NCI-H510A (cell line): ENCODE data around the gene KNDC1.

ENCODE experiments used
- DNase-seq: peaks from one replicate; lab custom pipeline; 2025; lab: John Stamatoyannopoulos, UW

KNDC1 gene

GRCh38 chr10:133191651-133192050 is 31.6 kb downstream of the KNDC1 start:
- DNase-seq: no peak

DNA sequence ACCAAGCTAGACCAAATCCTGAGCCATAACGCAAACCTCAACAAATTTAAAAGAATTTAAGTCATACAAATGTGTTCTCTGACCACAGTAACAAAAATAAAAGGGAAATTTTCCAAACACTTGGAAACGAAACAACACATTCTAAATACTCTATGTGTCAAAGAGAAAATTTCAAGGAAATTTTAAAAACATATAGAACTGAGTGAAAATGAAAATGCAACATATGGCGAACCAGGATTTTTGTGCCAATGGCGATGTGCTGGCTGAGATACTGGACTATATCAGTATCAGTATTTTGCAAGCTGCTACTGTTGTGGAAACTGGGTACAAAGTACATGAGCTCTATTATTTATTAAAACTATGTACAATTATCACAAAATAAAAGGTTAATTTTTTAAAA is 34.1 kb downstream of the KNDC1 start:
- DNase-seq: no peak

GRCh38 chr10:133195096-133195495 is 35.1 kb downstream of the KNDC1 start:
- no peak for DNase-seq

DNA sequence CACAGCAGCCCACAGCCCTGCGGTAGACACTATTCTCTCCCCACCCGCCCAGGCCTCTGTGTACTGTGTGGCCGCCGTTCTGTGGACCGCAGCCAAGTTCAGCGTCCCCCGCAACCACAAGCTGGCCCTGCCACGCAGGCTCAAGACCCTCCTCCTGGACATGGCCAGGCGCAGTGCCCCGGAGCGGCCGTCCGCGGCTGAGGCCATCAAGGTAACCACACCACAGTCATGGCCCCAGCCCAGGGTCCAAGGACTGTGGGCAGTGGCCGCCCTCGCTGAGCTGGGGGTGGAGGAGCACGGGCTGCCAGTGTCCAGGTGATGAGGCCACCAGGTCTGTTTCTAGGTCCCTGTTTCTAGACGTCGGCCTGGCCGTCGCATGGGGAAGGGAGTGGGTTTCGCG is 35.6 kb downstream of the KNDC1 start:
- DNase-seq: no peak

DNA sequence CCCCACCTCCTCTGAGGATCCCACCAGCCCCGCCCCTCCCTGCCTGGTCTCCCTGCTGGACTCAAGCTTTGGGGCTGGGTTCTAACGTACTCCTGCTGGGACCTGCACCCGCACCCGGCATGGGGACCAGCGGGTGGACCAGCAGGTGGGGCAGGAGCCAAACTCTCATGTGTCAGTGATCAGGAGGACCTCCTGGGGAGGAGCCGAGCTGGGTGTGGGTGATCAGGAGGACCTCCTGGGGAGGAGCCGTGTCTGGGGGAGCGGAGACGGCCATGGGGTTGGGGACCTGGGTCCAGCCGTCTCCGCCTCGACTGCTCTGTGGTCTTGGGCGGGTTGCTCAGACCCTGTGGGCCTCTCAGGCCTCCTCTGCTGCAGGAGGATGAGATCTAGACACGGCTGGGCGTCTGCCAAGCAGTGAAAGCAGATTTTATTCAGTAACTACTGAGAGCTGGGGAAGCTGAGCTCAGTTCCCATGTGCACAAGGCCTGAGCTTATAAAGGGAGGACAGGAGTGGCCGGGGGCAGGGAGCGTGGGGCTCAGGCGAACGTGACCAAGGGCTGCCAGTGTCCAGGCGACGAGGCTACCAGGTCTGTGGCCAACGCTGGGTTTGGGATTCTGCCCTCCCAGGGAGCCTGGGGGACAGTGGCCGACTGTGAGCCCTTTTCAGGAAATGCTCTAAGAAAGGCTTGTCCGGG is 36.3 kb downstream of the KNDC1 start:
- no peak for DNase-seq

- no peak for DNase-seq
These were observed 37.1 kb downstream of the KNDC1 start for GRCh38 chr10:133196936-133197758.

DNA sequence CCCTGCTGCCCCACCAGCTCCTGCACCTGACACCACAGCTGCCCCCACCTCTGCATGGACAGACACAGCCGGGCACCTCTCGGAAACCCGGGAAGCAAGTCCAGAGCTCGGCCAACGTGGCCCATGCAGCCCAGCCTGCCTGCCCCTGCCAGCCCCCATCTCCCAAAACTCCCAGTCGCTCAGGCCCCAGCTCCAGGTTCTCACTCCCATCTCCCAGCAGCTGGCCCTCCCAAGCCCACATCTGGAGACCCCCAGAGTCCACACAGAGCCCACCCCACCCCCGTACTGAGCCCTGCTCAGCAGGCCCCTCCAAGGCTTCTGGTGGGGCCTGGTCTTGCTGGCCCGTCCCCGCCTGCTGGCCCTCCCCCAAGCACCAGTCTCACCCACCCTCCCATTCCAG is 37.8 kb downstream of the KNDC1 start:
- DNase-seq: no peak

GRCh38 chr10:133198206-133198605 is 38.2 kb downstream of the KNDC1 start:
- DNase-seq: no peak

- no peak for DNase-seq
These were observed 38.8 kb downstream of the KNDC1 start for GRCh38 chr10:133198621-133199487.

GRCh38 chr10:133199488-133199885 is 39.5 kb downstream of the KNDC1 start:
- DNase-seq: no peak

- no peak for DNase-seq
These were observed 40.1 kb downstream of the KNDC1 start for GRCh38 chr10:133199992-133200611.

DNA sequence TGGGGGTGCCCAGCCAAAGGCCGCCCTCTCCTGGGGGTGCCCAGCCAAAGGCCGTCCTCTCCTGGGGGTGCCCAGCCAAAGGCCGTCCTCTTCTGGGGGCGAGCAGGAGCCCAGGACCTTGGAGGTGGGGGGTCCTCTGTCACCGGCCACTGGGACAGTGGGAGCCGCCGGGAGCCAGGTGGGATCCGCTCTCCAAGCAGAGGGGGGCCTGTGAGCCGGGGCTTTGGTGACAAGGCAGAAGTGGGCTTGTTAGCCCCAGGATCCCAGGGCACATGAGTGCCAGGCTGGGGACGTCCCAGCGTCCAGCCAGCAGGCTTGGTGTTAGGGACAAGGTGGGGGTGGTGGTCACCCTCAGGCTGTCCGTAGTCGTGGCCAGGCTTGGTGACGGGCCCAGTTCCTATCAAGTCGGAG is 40.6 kb downstream of the KNDC1 start:
- no peak for DNase-seq

DNA sequence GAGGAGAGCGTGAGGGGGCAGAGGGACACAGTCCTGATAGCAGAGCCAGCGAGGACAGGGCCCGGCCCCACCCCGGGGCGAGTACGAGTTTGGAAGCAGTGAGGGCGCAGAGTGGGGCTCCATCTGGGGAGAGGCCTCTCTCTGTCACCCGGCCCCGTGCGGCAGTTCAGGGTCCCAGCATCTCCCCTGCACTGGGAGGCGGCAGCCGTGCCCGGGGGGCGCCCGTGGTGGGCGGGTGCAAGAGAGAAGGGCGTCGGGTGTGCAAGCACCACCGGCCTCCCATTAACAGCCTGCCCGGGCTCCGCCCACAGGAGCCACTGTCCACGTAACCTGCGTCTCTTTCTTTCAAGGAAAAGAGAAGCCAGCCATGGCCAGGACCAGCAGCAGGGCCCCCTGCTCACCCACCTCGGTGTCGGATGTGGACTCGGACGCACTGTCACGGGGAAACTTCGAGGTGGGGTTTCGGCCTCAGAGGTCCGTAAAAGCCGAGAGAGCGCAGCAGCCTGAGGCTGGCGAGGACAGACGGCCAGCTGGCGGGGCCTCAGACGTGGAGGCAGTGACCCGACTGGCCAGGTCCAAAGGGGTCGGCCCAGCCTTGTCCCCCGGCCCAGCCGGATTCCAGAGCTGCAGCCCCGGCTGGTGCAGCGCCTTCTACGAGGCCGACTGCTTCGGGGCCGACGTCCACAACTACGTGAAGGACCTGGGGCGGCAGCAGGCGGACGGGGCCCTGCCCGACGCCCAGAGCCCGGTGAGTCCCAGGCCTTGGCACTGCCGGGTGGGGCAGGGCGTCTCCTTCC is 41.3 kb downstream of the KNDC1 start:
- no peak for DNase-seq

GRCh38 chr10:133201948-133202725 is 42.1 kb downstream of the KNDC1 start:
- DNase-seq: no peak

GRCh38 chr10:133202778-133203651 is 43.0 kb downstream of the KNDC1 start:
- no peak for DNase-seq

GRCh38 chr10:133203652-133204195 is 43.7 kb downstream of the KNDC1 start:
- no peak for DNase-seq

DNA sequence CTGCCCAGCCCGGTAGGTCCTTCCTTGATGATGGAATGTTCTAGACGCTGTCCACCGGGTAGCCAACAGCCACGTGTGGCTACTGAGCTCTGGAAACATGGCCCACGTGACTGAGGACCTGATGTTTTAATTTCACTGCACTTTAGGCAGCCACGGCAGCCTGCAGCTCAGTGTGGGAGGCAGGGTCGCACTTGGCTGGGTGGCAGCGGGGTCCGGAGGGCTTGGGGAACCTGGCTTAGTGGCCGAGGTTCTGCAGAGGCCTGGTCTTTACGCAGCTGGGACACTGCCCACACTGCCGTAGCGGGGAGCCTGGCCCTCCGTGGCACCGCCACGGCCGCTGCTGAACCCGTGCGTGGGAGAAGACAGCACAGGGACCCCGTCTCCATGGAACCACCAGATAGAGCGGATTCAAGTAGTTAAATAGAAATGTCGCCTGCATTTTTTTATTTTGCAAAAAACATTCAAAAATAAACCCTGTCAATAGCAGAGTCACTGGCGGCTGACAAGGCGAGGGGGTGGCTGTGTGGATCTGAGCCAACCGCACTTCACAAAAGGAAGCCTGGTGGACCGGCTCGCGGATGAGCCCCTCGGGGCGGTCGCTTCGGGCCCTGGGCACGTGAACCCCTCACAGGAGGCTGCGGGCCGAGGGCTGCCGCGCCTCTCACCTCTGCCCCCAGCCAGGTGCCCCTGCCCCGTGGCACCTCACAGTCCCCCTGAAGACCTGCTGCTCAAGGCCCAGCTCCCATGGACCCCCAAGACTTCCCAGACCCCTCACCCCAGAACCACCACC is 44.4 kb downstream of the KNDC1 start:
- no peak for DNase-seq

DNA sequence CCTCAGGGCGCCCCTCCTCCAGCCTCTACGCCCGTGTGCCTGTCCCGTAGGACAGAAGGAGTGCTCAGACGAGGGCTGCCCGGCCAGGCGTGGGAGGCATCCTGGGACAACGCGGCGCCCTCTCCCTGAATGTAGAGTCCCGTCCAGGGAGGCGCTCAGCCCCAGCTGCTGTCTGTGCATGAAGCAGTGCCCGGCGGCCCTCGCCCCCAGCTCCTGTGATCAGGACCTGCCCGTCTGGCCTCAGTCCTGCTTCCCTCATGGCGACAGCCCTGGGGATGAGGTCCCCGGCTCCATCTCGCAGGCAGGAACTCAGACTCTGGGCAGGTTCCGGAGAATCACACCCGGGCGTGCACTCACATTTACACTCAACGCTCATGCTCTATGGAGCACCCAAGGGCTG is 45.1 kb downstream of the KNDC1 start:
- DNase-seq: no peak
